ENCODE data around the gene RPS6KA5.
"Not testable (repeated sequence)": the region's sequence is repeated elsewhere in the genome, so short reads cannot be mapped to it uniquely, and the experiment has no call there.

RPS6KA5 gene

DNA sequence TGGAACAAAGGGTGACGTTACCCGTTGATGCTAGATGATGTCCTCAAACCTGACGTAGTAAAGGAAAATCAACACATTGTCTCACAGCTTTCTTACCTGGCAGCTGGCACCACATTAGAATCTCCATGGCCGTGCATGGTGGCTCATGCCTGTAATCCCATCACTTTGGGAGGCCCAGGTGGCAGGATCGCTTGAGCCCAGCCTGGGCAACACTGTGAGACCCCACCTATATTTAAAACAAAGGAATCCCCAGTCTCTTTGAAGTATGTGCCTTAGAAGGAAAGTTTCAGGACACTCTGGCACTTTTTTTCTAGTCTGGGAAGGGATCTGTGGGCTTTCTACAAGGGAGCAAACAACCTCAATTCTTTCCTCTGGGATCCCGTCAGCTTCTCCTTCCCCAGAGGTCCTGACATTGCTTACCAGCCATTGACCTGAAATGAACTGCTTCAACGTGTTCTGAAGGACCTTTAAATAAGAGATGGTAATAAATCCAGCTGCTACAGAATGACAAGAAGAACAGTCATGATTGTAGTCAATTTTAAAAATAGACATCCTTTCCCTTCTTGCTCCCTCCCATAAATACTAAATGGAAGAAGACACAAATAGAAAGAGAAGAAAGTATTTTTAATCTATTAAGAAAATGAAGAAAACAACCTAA lies 210.5 kb downstream of the RPS6KA5 start:
- TF ChIP-seq, protein P1, sequence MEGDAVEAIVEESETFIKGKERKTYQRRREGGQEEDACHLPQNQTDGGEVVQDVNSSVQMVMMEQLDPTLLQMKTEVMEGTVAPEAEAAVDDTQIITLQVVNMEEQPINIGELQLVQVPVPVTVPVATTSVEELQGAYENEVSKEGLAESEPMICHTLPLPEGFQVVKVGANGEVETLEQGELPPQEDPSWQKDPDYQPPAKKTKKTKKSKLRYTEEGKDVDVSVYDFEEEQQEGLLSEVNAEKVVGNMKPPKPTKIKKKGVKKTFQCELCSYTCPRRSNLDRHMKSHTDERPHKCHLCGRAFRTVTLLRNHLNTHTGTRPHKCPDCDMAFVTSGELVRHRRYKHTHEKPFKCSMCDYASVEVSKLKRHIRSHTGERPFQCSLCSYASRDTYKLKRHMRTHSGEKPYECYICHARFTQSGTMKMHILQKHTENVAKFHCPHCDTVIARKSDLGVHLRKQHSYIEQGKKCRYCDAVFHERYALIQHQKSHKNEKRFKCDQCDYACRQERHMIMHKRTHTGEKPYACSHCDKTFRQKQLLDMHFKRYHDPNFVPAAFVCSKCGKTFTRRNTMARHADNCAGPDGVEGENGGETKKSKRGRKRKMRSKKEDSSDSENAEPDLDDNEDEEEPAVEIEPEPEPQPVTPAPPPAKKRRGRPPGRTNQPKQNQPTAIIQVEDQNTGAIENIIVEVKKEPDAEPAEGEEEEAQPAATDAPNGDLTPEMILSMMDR (conservative IDR thresholded peaks at IDR 0.05): no peak
- H3K27ac ChIP-seq: no peak overlapping the region

DNA sequence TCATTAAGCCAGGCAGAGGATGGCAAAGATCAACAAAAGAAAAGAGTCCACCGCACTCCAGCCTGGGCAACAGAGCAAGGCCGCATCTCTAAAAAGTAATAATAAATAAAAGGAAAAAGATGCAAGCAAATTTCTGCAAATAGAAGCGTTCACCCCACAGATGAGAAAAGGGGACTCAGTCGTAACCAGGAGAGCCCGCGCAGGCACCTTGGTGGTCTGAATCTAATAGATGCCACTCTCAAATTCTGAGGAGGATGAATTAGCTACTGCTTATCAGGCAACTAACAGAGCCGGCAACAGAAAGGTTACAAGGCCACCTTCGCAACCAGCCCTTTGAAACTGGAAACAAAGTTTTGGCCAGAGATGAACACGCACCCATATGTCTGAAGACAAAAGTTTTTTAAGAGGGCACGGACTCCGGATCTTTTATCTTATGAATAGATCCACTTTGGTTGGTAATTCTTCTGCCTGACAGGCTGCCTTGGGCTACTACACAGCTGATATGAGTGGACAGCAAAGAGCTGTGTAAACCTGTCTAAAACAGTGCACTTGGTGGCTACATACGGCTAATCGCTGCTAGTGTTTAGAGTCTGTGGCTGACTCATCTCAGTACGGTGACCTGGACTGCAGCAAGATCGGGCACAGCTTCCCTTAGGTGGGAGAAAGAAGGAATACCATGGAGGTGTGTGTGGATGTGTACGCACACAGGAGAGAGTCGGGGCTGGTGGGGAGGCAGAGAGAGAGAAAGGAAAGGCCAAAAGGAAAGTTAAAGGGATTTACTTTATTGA lies 211.3 kb downstream of the RPS6KA5 start:
- no peak overlapping the region for H3K27ac ChIP-seq

DNA sequence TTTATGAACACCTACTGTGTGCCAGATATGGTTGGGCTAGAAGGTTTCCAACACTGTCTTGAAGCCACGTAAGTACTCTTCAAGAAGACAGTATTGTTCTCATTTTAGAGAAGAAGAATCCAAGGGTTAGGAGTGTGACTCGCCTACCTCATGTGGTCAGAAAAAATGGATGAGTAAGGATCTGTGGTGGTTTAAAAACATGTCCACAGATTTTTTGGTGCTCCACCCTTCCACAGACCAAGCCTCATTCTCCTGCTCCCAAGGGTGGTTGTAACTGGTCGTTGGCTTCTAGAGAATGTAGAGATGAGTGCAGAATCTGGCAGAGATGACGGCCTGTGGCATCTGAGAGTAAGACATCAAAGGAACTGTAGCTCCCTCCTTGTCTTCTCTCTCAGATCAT lies 213.9 kb downstream of the RPS6KA5 start:
- no peak overlapping the region for H3K27ac ChIP-seq
- TF ChIP-seq, protein P1 (conservative IDR thresholded peaks at IDR 0.05): no peak

More for the DNA sequence above, 211.3 kb downstream of the RPS6KA5 start:
- TF ChIP-seq, protein P1 (conservative IDR thresholded peaks at IDR 0.05): no peak

DNA sequence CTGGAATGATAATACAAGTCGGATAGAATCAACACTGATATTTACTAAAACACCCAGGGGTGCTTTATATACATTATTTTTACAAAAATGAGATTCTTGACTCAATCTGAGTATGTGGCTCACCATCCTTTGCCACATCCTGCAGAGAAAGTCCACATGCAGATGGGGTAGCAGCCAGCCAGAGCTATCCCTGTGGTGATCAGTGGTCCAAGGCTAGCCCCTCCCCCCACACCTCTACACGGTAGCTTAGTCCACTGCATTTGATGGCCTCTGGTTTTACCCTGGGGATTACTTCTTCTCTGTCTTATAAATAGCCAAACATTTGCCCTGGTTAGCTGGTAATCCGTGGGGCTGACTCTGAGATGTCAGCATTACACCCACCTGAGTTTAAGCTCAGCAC lies 216.1 kb downstream of the RPS6KA5 start:
- TF ChIP-seq, protein P1 (conservative IDR thresholded peaks at IDR 0.05): no peak
- no peak overlapping the region for H3K27ac ChIP-seq

DNA sequence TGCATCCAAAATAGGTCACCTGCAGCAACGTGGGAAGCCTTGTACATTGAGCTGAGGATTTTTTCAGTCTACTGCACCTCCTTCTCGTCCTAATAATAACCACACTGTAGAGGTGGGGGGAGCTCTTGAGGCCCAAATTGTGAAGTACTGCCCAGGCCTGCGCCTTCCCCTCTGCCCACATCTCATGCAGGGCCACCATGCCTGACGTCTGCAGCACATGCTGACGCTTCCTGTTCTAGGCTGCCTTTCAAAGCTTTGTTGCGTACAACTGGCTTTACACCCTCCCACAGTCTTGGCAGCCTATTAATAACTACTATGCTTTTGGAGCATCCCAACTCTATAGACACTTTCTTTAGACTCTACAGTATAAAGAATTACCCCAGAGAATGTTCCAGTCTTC lies 217.7 kb downstream of the RPS6KA5 start:
- TF ChIP-seq, protein P1 (conservative IDR thresholded peaks at IDR 0.05): no peak
- no peak overlapping the region for H3K27ac ChIP-seq

DNA sequence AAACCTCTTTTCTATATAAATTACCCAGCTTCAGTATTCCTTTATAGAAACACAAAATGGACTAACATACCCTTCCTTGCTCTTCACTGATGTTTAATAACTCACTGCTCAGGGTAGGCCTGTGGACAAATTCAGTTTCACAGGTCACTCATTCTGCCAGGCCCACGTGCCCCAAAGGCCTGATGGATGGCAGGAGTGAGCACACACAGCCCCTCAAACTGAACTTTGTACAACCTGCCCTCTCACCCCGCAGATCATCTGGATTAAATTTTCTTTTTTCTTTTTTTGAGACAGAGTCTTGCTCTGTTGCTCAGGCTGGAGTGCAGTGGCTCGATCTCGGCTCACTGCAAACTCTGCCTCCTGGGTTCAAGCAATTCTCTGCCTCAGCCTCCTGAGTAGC lies 219.8 kb downstream of the RPS6KA5 start:
- not testable (repeated sequence) for H3K27ac ChIP-seq

DNA sequence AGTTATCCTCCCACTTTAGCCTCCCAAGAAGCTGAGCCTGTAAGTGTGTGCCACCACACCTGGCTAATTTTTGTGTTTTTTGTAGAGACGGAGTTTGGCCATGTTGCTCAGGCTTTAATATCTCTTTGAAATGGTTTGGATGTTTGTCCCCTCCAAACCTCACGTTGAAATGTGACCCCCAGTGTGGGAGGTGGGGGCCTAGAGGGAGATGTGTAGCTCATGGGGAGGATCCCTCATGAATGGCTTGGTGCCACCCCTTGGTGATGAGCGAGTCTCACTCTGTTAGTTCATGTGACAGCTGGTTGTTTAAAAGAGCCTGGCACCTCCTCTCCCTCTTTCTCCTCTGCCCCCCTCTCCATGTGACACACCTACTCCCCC lies 220.6 kb downstream of the RPS6KA5 start:
- TF ChIP-seq, protein P1 (conservative IDR thresholded peaks at IDR 0.05): no peak
- H3K27ac ChIP-seq: no peak overlapping the region

All from VCaP (cell line).